ENCODE data around the gene PCDHGA12.

PCDHGA12 gene

DNA sequence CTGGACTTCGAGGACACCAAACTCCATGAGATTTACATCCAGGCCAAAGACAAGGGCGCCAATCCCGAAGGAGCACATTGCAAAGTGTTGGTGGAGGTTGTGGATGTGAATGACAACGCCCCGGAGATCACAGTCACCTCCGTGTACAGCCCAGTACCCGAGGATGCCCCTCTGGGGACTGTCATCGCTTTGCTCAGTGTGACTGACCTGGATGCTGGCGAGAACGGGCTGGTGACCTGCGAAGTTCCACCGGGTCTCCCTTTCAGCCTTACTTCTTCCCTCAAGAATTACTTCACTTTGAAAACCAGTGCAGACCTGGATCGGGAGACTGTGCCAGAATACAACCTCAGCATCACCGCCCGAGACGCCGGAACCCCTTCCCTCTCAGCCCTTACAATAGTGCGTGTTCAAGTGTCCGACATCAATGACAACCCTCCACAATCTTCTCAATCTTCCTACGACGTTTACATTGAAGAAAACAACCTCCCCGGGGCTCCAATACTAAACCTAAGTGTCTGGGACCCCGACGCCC is 46.8 kb downstream of the PCDHGA12 start:
- Histone ChIP-seq H3K4me1 (ENCODE audit: control extremely low read depth in 1 of 4, control insufficient read depth in 4 of 4, insufficient read depth in 4 of 4, low read length in 3 of 4) (peaks cover 11 to 23% (median 16%) of the 10 kb centered on the region in 4 experiments), H3K9me3 (ENCODE audit: control extremely low read depth in 1 of 5, control insufficient read depth in 4 of 5, insufficient read depth in 2 of 5, low read depth in 1 of 5, low read length in 4 of 5) (no peaks in the 10 kb centered on the region), H3K27ac (ENCODE audit: insufficient read depth in 1 of 2, low read depth in 1 of 2, low read length in 2 of 2, poor library complexity in 1 of 2, severe bottlenecking in 2 of 2) (no peak overlapping the region), H3K36me3 (ENCODE audit: control insufficient read depth in 4 of 4, insufficient read depth in 4 of 4, low read length in 3 of 4) (no peaks in the 10 kb centered on the region), H3K27me3 (replicated peaks in 2 of 5; ENCODE audit: control insufficient read depth in 4 of 5, insufficient read depth in 5 of 5, low read length in 4 of 5) (peaks cover 18 to 70% (median 30%) of the 10 kb centered on the region in 5 experiments), H3K4me3 (ENCODE audit: control insufficient read depth in 1 of 7, extremely low read depth in 1 of 7, insufficient read depth in 4 of 7, low read depth in 2 of 7, low read length in 6 of 7) (peak overlapping the region in 4 of 7 experiments; percentile 62 to 87 (median 74))
- DNase-seq = no peak
- POLR2A ChIA-PET = no interaction called here
- WGBS (ENCODE audit: insufficient coverage) = 21% methylated on average over 23 of the region's 24 CpGs
- CTCF ChIA-PET = interaction anchor here (0.7 to 2.1 kb wide), 10 partner anchors 17 to 81 kb away, joined by 3 to 10 read pairs (median 4); partner anchors contain the start of gene PCDHGA10

- H3K9me3 ChIP-seq (ENCODE audit: control extremely low read depth in 1 of 5, control insufficient read depth in 4 of 5, insufficient read depth in 2 of 5, low read depth in 1 of 5, low read length in 4 of 5) = no peaks in the 10 kb centered on the region
These were observed 47.5 kb downstream of the PCDHGA12 start for GRCh38 chr5:141477815-141478214.

GRCh38 chr5:141478321-141478945 is 48.1 kb downstream of the PCDHGA12 start:
- Histone ChIP-seq H3K27me3 (replicated peaks in 2 of 5; ENCODE audit: control insufficient read depth in 4 of 5, insufficient read depth in 5 of 5, low read length in 4 of 5) (peaks cover 18 to 81% (median 36%) of the 10 kb centered on the region in 5 experiments), H3K36me3 (ENCODE audit: control insufficient read depth in 4 of 4, insufficient read depth in 4 of 4, low read length in 3 of 4) (no peaks in the 10 kb centered on the region), H3K9me3 (ENCODE audit: control extremely low read depth in 1 of 5, control insufficient read depth in 4 of 5, insufficient read depth in 2 of 5, low read depth in 1 of 5, low read length in 4 of 5) (no peaks in the 10 kb centered on the region), H3K4me3 (ENCODE audit: control insufficient read depth in 1 of 7, extremely low read depth in 1 of 7, insufficient read depth in 4 of 7, low read depth in 2 of 7, low read length in 6 of 7) (no peak overlapping the region), H3K27ac (ENCODE audit: insufficient read depth in 1 of 2, low read depth in 1 of 2, low read length in 2 of 2, poor library complexity in 1 of 2, severe bottlenecking in 2 of 2) (no peak overlapping the region), H3K4me1 (ENCODE audit: control extremely low read depth in 1 of 4, control insufficient read depth in 4 of 4, insufficient read depth in 4 of 4, low read length in 3 of 4) (peaks cover 11 to 23% (median 16%) of the 10 kb centered on the region in 4 experiments)
- WGBS (ENCODE audit: insufficient coverage) = 38% methylated on average over 12 of the region's 20 CpGs
- no peak for DNase-seq
- POLR2A ChIA-PET = no interaction called here
- CTCF ChIA-PET = interaction anchor here (0.9 to 1.8 kb wide), 5 partner anchors 9 to 48 kb away, joined by 3 to 5 read pairs (median 3); partner anchors contain the start of gene PCDHGA12

More at GRCh38 chr5:141477815-141478214, 47.5 kb downstream of the PCDHGA12 start:
- WGBS (ENCODE audit: insufficient coverage) = 39% methylated on average over 13 of the region's 13 CpGs
- H3K27ac ChIP-seq (ENCODE audit: insufficient read depth in 1 of 2, low read depth in 1 of 2, low read length in 2 of 2, poor library complexity in 1 of 2, severe bottlenecking in 2 of 2) = no peak overlapping the region
- DNase-seq = no peak
- H3K27me3 ChIP-seq (replicated peaks in 2 of 5; ENCODE audit: control insufficient read depth in 4 of 5, insufficient read depth in 5 of 5, low read length in 4 of 5) = peaks cover 18 to 75% (median 30%) of the 10 kb centered on the region in 5 experiments
- H3K36me3 ChIP-seq (ENCODE audit: control insufficient read depth in 4 of 4, insufficient read depth in 4 of 4, low read length in 3 of 4) = no peaks in the 10 kb centered on the region
- ChIA-PET POLR2A (no interaction called here), CTCF (interaction anchor here (0.7 to 1.8 kb wide), 5 partner anchors 9 to 65 kb away, joined by 3 to 5 read pairs (median 3); partner anchors contain the start of gene PCDHGA10)
- H3K4me1 ChIP-seq (ENCODE audit: control extremely low read depth in 1 of 4, control insufficient read depth in 4 of 4, insufficient read depth in 4 of 4, low read length in 3 of 4) = peaks cover 11 to 23% (median 16%) of the 10 kb centered on the region in 4 experiments
- H3K4me3 ChIP-seq (ENCODE audit: control insufficient read depth in 1 of 7, extremely low read depth in 1 of 7, insufficient read depth in 4 of 7, low read depth in 2 of 7, low read length in 6 of 7) = no peak overlapping the region

GRCh38 chr5:141479776-141480175 is 49.5 kb downstream of the PCDHGA12 start:
- H3K4me3 ChIP-seq (ENCODE audit: control insufficient read depth in 1 of 7, extremely low read depth in 1 of 7, insufficient read depth in 4 of 7, low read depth in 2 of 7, low read length in 6 of 7) = no peak overlapping the region
- ChIA-PET CTCF (interaction anchor here (1.3 to 1.8 kb wide), 2 partner anchors 10 to 84 kb away, joined by 3 to 4 read pairs; no protein-coding TSS in a partner anchor), POLR2A (no interaction called here)
- H3K27ac ChIP-seq (ENCODE audit: insufficient read depth in 1 of 2, low read depth in 1 of 2, low read length in 2 of 2, poor library complexity in 1 of 2, severe bottlenecking in 2 of 2) = no peak overlapping the region
- H3K36me3 ChIP-seq (ENCODE audit: control insufficient read depth in 4 of 4, insufficient read depth in 4 of 4, low read length in 3 of 4) = no peaks in the 10 kb centered on the region
- H3K4me1 ChIP-seq (ENCODE audit: control extremely low read depth in 1 of 4, control insufficient read depth in 4 of 4, insufficient read depth in 4 of 4, low read length in 3 of 4) = peaks cover 11 to 30% (median 18%) of the 10 kb centered on the region in 4 experiments
- no peak for DNase-seq
- H3K27me3 ChIP-seq (replicated peaks in 2 of 5; ENCODE audit: control insufficient read depth in 4 of 5, insufficient read depth in 5 of 5, low read length in 4 of 5) = peaks cover 16 to 94% (median 43%) of the 10 kb centered on the region in 5 experiments
- H3K9me3 ChIP-seq (ENCODE audit: control extremely low read depth in 1 of 5, control insufficient read depth in 4 of 5, insufficient read depth in 2 of 5, low read depth in 1 of 5, low read length in 4 of 5) = no peaks in the 10 kb centered on the region
